Upper lobe of right lung (tissue), 1 donor: ENCODE measurements around the gene DHX38. TPM values are rescaled to one million over a fixed set of nuclear protein-coding genes. Genes with fewer than 3 reads are reported as not detected.

Source experiments
- ATAC-seq: fragments of 200-7000 bp; cut with Tn5 transposase; one replicate; pipeline ENCODE4 v1.9.1; 2020; ENCODE audit warnings: mild to moderate bottlenecking, moderate library complexity
- DNase-seq: peaks from one replicate; pipeline ENCODE4 v3.0.0-alpha.2; 2020
- H3K27ac ChIP-seq: fragments of 200-600 bp; one replicate; pipeline ENCODE4 v1.8.0; 2022
- H3K27me3 ChIP-seq: fragments of 200-600 bp; one replicate; pipeline ENCODE4 v1.8.0; 2022; ENCODE audit warnings: mild to moderate bottlenecking
- H3K36me3 ChIP-seq: fragments of 200-600 bp; one replicate; pipeline ENCODE4 v1.8.0; 2022
- H3K4me1 ChIP-seq: fragments of 200-600 bp; one replicate; pipeline ENCODE4 v1.8.0; 2022
- H3K4me3 ChIP-seq: fragments of 200-600 bp; one replicate; pipeline ENCODE4 v1.8.0; 2022; ENCODE audit warnings: mild to moderate bottlenecking
- H3K9me3 ChIP-seq: fragments of 200-600 bp; one replicate; pipeline ENCODE4 v1.8.0; 2022
- CTCF ChIP-seq: fragments of 200-600 bp; IDR thresholded peaks from one replicate; pipeline ENCODE4 v1.8.0; 2022; ENCODE audit warnings: antibody characterized with exemption
- intact Hi-C: fragments of 100-400 bp; cut with DNase I; formaldehyde crosslinking; loops from one replicate; pipeline ENCODE4 v1.11.0; 2022
- total RNA-seq: library from RNA; stranded (reverse); fragmentation: NEBNext Ultra II Directional; extraction: Animal tissue kit (Norgen Biotek cat#: 25700); gene quantifications from one replicate; pipeline ENCODE4 v1.2.1, GENCODE V29; 2021
- donor health status: DM: no; HTN: yes; CAD: no; lungs with severe emphysema.

Gene DHX38
- total RNA-seq, 1 donor from 2014 or later: 53.5 TPM

DNA sequence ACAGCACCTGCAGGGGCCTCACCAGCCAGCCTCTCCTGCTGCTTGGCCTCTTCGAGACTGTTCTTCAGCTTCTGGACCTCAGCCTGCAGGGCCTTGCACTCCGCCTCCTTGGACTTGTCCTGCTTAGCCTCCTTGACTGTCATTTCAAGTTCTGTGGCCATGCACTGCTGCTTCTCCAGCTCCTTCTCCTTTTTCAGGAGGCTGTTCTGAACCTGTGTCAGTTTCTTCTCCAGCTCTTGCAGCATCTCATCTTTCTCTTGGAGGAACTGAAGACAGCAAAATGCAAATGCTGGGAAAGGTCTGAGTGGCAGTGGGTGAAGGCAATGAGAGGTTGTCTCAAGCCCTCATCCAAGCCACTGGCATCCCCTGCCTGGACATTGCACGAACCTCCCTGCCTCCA, 39.1 kb downstream of the DHX38 start:
- intact Hi-C loops: no loop called here

DNA sequence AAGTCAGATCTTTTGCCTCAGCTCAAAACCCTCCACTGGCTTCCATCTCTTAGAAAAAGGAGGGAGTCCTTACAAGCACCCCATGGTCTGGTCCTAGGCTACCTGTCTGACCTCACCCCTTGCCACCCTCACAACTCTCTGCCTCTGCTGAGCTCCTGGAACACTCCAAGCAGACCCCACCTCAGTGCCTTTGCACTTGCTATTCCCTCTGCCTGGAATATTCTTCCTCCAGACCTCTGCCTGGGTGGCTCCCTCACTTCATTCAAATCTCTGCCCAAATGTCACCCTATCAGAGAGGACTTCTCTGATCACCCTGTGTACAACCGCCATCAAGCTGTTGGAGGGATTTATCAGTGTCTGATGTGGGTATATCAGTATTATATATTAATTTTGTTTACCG, 40.9 kb downstream of the DHX38 start:
- Histone ChIP-seq H3K36me3 (no peaks in the 10 kb centered on the region), H3K4me3 (no peak overlapping the region), H3K4me1 (no peaks in the 10 kb centered on the region), H3K9me3 (no peaks in the 10 kb centered on the region), H3K27ac (no peak overlapping the region), H3K27me3 (no peaks in the 10 kb centered on the region)
- DNase-seq (peak; percentile 19), ATAC-seq (no peak)
- intact Hi-C loops: no loop called here
- TF ChIP-seq CTCF: no peak

More for the DNA sequence above, 39.1 kb downstream of the DHX38 start:
- H3K4me3 ChIP-seq: no peak overlapping the region
- H3K27ac ChIP-seq: no peak overlapping the region
- H3K9me3 ChIP-seq: no peaks in the 10 kb centered on the region
- H3K27me3 ChIP-seq: no peaks in the 10 kb centered on the region
- no peaks in the 10 kb centered on the region for H3K4me1 ChIP-seq
- peak; percentile 5 for ATAC-seq
- no peak for TF ChIP-seq CTCF
- no peaks in the 10 kb centered on the region for H3K36me3 ChIP-seq
- peak; percentile 32 for DNase-seq

DNA sequence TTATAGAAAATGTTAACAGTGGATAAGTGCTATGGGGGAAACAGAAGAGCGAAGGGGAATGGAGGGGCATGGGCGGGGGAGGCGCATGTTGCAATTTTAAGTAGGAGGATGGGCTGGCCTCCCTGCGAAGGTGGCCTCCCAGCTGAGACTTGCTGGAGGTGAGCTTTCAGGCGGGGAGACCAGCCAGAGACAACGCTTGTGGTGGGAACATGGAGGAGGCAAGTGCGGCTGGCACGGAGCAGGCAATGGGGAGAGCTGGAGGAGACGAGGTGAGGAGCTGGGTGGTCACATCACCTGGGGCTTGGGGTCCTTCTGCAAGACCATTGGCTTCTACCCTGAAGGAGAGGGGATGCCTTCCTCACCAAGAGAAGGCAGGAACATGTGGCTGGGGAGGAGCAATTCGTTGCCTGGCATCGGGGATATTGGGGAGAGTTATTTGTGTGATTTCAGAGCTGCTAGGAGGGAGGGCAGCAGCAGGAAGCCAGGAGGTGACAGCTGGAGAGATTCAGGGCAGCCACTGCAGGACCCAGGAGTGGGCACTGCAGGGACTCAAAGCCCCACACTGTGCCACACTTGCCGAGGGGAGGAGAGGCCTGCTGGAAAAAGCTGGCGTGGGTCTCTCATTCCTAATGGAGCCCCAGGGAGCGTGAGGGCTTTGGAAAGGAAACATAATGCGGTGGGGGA, 43.9 kb downstream of the DHX38 start:
- Histone ChIP-seq H3K9me3 (no peaks in the 10 kb centered on the region), H3K4me1 (no peaks in the 10 kb centered on the region), H3K36me3 (no peaks in the 10 kb centered on the region), H3K27ac (no peak overlapping the region), H3K4me3 (no peak overlapping the region), H3K27me3 (no peaks in the 10 kb centered on the region)
- no peak for TF ChIP-seq CTCF
- ATAC-seq (no peak), DNase-seq (peak; percentile 44)
- intact Hi-C loops: no loop called here

DNA sequence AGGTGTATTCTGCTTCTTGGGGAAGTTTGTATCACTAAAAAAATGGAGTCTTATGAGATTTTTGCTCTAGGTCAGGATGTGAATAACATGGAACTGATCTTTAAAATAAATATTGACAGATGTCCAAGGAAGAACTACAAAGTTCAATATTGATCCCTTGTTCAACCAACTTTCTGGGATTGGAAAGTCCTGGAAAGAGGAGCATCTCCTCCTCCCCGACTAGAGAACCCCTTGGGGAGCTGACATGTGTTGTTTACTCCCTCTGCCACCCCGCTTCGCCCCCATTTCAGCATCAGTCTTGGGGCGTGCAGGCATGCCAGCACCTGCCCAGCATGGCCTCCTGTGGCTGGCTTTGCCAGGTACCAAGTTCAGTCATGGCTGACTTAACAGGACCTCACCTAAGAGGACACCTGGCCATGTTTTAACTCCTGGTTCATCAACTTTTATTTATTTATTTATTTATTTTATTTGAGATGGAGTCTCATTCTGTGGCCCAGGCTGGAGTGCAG, 44.5 kb downstream of the DHX38 start:
- no peak overlapping the region for H3K4me3 ChIP-seq
- H3K4me1 ChIP-seq: no peaks in the 10 kb centered on the region
- no peaks in the 10 kb centered on the region for H3K9me3 ChIP-seq
- H3K36me3 ChIP-seq: no peaks in the 10 kb centered on the region
- DNase-seq (peak; percentile 36), ATAC-seq (no peak)
- no peaks in the 10 kb centered on the region for H3K27me3 ChIP-seq
- no peak for TF ChIP-seq CTCF
- H3K27ac ChIP-seq: no peak overlapping the region
- intact Hi-C loops: no loop called here

DNA sequence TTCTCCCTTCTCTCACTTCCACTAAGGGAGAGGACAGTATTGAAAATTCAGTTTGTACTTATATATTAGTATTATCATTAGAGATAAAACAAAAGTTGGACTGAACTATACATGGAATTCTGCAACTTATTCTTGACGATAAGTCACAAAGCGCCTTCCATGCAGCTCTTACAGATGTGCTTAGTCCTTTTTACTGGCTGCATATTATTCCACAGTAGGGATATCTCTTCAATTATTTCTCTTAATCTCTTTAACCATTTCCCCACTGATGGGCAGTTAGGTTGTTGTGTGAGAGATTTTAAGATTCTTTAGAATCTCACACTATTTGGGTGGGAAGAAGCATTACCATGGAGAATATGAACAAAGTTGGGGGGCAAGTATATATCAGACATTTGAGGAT, 46.3 kb downstream of the DHX38 start:
- H3K36me3 ChIP-seq: no peaks in the 10 kb centered on the region
- no peaks in the 10 kb centered on the region for H3K4me1 ChIP-seq
- intact Hi-C loops: no loop called here
- no peak overlapping the region for H3K4me3 ChIP-seq
- H3K27ac ChIP-seq: no peak overlapping the region
- no peak for TF ChIP-seq CTCF
- H3K27me3 ChIP-seq: no peaks in the 10 kb centered on the region
- no peaks in the 10 kb centered on the region for H3K9me3 ChIP-seq
- no peak for ATAC-seq
- DNase-seq: no peak
